GM21367 (cell line): ENCODE results near the gene PKD2L2.
"Not testable (repeated sequence)": the region's sequence is repeated elsewhere in the genome, so short reads cannot be mapped to it uniquely, and the experiment has no call there.

Source experiments
- ATAC-seq: cut with Tn5 transposase; IDR thresholded peaks from one replicate; pipeline ENCODE4 v1.9.1; 2021; ENCODE audit not compliant: unreplicated experiment

PKD2L2 gene

DNA sequence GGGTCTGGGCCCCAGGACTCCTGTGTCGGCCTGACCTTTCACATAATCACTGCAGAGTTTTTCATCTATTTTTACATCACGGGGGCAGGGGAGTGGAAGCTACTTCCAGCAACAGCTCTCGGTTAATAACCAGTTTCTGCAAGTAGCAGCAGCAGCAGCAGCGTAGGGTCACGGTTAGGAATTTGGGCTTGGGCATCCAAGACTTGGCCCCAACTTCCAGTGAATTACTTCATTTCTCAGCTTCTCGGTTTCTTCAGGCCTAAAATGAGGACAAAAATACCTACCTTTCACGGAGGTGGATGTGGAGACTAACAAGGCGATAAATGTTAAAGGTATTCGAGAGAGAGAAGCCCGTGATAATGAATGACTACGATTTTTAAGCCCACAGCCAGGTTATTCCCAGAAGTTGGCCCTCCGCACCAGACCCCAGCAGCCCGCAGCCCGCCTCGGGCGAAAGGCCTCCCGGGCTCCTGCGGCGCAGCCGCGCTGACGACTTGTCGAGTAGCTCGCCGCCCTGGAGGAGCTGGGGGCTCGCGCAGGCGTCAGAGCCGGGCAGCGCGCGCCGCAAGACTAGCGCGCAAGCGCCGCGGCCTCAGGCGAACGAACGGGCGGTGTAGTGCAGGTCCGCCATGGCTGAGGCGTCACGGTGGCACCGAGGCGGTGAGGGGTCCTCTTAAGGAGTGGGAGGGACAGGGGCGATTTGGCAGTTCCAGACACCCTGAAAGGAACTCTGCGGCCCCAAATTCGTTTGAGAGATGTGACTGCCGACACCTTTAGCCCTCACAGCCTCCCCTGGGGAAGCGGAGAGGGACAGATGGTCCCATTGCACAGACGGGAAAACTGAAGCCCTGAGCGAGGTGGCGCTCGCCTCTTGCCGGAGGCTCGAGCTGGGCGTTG, at the start of gene PKD2L2:
Gene PKD2L2 (plus strand): TSS at position 595 of the 897 bp plus-strand sequence. CDS start 35 bp downstream, at position 630.
- ATAC-seq = peak; percentile 84

DNA sequence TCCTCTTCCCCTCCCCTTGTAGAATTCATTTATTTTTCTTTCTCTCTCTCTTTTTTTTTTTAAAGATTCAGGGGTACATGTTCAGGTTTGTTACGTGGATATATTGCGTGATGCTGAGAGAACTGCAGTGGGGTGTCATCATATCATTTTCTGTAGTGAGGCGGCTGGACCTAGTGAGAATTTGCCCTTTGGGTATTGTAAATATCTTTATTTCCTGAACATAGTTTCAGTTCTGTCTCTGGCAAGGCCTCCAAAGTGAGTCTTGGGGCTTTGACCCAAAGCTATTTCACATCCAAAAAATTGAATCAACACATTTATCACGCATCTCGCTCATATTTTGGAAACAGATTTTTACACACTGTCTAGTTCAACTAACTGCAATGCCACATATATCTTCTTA, 47.0 kb upstream of the PKD2L2 start:
- no peak for ATAC-seq

DNA sequence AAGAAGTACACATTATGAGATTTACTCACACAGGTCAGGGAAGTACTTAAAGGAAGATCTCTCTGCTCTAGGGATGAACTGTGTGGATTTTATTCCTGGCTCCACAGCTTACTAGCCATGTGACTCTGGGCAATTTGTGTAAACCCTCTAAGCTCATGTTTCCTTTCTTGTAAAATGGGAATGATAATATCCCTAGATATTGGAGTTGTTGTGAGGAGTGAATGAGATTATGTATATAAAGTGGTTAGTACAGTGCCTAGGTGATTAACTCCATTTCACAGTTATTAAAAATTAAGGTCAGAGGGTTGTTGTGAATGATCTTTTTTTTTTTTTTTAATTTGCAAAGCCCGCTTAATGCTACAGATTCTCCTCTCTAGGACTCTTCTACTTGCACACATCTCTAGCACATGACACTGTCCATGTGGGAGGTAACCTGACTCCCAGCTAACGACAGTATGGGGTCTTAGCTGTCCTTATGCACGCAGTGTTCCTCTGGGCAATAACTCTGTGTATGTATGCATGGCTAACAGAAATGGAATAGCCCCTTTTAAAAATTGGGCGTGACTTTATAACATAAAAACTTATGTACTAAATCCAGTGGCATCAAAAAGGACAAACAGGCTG, 45.5 kb upstream of the PKD2L2 start:
- no peak for ATAC-seq

DNA sequence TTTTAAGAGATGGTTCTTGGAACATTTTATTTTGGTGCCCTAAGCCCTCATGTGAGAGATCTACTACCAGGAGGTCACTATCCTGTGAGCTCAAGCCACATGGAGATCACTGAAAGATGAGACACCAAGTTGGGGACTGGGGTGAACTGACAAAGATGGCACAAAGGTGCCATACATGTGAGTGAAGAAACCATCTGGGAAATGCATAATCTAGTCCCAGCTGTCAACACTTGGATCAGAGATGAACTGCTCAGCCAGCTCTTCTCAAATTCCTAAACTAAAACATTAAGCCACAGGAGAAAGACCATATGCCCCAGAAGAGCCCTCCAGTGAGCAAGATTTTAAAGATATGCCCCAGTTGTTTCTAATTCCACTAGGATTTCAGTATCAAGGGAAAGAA, 43.8 kb upstream of the PKD2L2 start:
- no peak for ATAC-seq

DNA sequence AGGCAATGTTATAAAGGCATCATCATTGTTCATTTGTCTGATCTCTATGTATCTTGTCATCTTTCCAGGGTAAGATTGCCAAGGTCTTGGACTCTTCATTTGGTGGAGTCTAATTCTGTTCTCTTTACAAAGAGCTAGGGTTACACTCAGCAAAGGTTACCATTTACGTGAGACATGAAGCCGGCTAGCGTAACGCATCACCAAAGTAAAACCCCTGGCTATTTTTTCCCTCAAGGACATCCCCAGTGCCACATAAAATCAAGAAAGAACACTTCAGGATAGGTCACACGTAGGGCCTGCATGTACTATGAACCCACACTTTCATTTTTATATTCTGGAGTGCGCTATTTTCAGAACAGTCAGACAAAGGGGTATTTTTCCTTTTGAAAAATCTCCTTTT, 41.6 kb upstream of the PKD2L2 start:
- no peak for ATAC-seq

DNA sequence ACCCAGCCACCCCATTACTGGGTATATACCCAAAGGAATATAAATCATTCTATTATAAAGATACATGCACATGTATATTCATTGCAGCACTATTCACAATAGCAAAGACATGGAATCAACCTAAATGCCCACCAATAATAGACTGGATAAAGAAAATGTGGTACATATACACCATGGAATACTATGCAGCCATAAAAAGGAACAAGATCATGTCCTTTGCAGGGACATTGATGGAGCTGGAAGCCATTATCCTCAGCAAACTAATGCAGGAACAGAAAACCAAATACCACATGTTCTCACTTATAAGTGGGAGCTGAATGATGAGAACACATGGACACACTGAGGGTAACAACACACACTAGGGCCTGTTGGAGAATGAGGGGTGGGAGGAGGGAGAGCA, 36.1 kb upstream of the PKD2L2 start:
- ATAC-seq = not testable (repeated sequence)

DNA sequence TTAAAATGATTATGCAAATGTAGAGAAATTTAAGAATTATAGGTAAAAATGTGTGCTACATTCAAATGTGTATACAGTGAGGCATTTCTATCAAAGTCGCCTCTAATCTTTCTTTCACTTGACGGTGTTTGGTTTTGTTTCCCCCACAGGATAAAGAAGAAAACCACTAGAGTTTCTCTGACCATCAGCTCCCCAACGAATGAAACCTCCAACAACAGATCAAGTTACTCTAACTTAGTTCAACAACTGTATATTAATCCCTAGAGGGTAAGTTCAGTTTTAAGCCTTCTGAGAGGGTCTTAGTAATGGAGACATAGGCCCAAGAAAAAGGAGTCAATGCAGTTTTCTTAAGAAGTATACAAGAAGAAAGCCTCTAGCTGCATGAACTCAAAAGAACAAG, 33.1 kb upstream of the PKD2L2 start:
- ATAC-seq = peak; percentile 45

DNA sequence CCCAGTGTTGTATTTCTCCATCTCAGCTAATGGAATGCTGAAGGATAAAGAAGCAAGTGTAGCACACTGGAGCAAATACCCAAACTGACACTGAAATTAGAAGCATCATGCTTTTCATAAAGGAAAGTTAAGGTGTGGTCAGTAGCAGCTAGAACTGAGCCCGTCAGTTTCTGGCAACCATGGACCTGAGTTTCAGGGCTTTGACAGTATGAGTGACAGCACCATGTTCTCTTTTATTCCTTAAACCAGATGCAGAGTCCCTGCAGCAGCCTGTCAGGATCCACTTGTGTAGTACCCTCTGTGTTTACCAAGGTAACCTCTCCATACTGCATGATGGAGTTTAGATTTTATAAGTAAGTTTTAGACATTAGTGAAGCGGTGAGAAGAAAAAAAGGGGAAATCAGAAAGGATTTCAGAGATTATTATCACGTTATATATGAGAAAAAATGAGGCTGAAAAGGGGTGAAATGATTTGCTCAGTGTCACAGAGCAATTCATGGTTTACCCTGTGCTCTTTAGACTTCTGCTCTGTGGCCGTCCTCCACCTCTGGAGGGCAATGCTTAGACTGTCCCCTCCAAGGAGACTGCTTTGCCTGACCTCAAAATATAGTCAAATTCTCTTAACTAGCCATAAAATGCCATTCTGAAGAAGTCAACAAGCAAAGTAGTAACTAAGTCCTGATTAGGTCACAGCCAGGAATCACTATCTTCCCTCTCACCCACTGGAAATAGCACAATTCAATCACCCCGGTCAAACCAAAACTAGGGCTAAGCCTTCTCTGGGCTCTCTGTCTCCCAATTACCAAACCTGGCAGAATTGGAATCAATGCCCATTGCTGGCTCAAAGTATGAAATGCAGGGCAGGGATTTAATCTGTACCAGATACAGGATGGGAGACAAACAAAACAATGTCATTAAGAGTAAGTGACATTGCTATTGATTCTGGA, 32.1 kb upstream of the PKD2L2 start:
- ATAC-seq = no peak

DNA sequence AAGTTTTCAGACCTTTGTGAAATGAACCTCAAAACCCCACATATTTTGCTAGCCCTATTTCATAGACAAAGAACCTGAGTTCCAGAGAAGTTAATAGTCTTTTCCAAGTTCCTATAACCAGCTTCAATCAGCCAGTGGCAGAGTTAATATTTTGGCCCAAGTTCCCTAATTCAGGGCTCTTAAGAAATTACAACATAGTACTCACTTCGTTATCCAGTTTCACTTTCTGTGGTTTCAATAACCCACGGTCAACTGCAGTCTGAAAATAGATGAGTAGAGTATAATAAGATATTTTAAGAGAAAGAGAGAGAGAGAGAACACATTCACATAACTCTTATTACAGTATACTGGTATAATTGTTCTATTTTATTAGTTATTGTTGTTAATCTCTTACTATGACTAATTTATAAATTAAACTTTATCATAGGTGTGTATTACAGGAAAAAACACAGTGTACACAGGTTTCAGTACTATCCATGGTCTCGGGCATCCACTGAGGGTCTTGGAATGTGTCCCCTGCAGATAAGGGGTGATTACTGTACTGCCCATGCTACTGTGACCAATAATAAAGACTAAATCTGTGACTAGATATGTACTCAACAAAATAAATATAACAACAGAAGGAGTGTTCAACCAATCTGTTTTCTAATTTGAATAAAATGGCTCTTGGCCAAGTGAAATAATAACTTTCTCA, 30.9 kb upstream of the PKD2L2 start:
- ATAC-seq = peak; percentile 84

DNA sequence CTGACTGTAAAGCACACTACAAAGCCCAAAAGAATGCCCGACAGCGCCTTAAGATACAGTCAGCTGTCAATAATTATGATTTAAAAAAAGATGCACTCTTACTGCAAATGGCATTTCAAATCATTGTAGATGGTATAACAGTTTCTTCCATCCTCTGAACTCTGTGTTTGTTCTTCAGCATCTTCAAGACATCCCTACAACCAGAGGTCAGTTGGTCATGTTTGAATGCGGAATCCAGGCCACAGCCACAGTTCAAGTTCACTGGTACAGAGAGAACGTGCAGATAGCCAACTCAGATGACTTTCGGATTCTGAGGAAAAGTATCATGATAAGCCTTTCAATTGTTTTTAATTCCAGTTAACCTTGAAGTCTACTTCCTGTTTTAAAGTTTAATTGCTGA, 30.3 kb upstream of the PKD2L2 start:
- no peak for ATAC-seq

DNA sequence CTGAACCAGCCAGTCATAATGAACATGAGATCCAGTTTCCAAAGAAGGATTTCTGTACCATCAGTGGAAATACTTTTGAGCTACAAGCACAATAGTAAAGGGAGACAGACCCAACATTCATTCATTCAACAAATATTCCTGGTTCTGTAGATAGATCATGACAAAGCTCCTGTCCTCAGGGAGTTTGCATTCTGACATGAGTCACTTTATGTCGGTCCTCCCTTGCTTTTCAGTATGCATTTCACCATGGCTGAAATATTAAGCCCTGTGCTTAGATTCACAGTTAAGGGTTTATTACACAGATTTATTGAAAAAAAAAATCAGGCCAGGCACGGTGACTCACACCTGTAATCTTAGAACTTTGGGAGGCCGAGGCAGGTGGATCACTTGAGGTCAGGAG, 27.0 kb upstream of the PKD2L2 start:
- ATAC-seq = no peak

DNA sequence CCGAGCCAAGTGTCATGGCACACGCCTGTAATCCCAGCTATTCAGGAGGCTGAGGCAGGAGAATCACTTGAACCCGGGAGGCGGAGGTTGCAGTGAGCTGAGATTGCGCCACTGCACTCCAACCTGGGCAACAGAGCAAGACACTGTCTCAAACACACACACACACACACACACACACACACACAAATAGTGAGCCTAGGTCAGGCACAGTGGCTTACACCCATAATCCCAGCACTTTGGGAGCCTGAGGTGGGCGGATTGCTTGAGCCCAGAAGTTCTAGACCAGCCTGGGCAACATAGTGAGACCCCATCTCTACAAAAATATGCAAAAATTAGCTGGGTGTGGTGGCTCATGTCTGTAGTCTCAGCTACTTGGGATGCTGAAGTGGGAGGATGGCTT, 25.6 kb upstream of the PKD2L2 start:
- not testable (repeated sequence) for ATAC-seq

DNA sequence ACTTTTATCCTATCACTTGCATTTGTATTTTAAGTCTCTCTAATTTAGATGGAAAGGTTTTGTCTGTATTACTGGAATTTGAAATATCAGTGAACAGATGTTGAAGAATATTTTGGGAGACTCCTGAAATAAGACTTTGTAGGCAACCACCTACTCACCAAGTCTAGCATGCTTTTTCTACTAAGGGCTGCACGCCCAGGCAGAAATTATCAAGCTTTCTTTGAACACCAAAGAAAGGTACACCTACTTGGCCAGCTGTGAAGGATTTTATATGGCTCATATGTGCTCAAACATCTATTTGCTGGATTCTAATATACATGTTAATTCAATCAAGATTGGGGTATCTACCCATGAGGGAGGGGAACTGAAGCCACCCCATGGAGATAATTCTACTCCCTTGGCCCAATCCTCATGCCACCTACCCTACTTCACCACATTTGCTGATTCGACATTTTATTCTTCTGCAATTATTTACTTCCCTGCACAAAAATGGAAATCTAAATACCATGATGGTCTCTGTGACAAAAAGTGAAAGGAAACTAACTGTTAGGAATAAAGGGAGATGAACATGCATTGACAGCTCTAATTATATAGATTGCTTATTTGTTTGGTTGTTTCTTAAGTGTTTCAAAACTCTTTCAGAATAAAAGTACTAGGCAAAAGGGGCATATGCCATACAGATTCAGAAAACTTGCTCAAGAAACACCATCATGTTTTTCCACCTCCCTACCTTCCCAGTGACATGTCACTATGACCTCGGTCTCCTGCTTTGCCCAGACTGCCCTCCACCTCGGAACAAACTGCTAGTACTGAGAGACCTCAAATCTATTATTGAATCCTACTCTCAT, 22.5 kb upstream of the PKD2L2 start:
- no peak for ATAC-seq

DNA sequence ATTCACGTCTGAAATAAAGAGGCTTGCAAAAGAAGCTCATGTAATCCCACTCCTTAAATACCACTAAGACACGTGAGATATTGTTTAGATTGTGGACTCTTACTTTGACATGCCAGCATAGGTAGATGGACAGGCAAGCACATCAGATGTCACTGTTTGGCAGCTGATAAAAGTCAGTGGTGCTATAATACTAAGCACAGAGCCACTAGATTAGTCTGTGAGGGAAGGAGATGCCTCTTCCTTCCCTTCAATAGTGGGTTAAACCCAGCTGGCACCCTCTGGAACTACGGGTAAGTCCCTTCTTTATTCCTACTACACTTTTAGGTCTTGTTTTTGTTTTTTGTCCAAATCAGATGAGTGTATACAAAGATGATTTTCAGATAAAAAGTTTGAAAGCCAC, 21.6 kb upstream of the PKD2L2 start, which contains the start of gene MYOT:
Gene MYOT (plus strand): TSS at position 197 of the 400 bp plus-strand sequence. CDS start 2,792 bp downstream, outside the sequence.
- ATAC-seq = no peak

DNA sequence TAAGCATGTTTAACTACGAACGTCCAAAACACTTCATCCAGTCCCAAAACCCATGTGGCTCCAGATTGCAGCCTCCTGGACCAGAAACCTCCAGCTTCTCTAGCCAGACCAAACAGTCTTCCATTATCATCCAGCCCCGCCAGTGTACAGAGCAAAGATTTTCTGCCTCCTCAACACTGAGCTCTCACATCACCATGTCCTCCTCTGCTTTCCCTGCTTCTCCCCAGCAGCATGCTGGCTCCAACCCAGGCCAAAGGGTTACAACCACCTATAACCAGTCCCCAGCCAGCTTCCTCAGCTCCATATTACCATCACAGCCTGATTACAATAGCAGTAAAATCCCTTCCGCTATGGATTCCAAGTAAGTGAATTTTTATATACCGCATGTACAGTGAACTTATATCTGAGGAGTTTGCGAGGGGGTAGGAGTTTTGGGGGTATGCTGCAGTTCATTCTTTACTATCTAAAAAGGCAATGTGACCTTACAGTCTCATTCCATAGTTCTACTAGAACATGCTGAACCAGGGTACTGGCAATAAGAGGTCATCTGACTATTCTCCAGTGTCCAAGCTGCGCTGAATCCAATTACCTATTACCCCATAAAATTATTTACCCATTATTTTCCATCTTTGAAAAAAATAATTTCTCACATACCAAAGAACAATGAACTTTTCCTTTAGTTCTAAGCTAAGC, 18.5 kb upstream of the PKD2L2 start:
- no peak for ATAC-seq

DNA sequence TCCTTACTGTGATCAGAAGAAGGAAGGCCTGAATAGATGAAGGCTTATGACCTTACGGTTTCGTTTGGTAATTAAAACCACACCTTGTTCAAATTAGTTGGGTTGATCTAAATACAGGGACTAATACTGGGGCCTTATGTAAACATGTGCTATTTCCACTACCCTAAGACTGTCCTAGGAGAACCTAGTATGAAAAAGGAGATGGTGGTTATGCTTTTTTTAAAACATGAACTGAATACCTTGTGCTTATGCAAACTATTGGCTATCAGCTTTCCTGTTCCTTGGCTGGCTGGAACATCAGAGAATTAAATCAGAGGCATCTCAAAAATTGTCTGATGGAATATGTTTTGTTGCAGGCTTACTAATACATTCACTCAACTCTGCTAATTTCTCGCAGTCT, 17.7 kb upstream of the PKD2L2 start:
- no peak for ATAC-seq

DNA sequence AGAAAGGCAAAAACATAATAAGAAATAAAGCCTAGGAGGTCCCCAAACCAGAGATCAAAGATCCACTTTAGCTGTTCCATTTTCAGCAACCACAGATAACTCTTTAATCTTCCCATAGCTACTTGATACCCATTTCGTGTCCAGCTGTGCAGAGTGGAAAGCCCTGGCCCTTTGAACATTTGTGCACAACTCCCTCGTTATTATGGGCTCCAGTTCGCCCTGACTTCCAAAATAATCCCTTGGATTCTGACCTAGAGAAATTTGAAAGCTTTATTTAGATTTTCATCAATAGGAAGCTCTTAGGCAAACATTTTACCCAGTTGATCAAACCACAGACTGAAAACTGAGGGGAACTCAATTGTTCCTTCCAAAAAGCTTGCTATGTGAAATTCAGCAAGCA, 16.8 kb upstream of the PKD2L2 start:
- no peak for ATAC-seq

DNA sequence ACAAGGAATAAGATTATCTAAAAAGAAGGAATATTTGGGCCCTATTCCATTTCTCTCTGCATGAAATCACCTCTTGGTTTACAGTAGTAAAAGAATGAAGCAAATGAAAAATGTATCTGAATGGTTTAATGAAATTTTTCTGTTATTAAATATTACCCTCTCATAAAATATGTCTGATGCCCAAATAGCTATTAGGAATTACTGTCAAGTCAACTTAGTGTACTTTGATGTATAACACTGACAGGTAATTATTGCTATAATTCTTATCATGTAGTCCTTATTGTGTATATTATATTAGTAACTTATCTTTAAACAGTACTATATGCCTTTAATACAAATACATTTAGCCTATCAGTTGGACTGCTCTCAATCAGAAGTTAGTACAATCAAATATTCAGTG, 13.2 kb upstream of the PKD2L2 start:
- ATAC-seq = no peak

DNA sequence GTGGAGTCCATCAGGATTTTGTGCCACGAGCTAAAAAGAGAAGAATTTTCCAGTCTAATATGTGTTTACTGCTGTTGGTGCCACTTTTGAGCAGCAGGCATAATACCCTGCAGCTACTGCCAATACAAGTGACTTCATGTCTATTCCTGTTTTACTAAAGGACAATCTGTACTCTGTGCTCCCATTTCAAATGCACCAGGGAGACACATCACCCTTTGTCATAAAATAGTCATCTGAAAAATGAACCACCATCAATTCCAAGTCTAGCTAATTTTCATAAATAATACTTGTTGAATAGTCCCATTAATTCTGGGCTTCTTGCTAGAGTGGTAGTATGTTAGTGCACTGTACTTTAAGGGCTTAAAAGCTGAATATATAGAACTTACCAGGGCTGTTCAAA, 8.9 kb upstream of the PKD2L2 start:
- no peak for ATAC-seq
